Tibial nerve (tissue), 4 donors: ENCODE measurements around the gene WBP4.

Experiments used
- EP300 ChIP-seq, 2 donors: sonication (generic); formaldehyde crosslinking; IDR thresholded peaks; one replicate each; pipeline ENCODE4 v1.6.1; 2017; ENCODE audit warnings: antibody characterized with exemption in 2 of 2, mild to moderate bottlenecking in 1 of 2
- POLR2A ChIP-seq, 2 donors: fragments of 450-650 bp; IDR thresholded peaks; one replicate each; pipeline ENCODE4 v1.6.1; 2017; ENCODE audit warnings: antibody characterized with exemption in 2 of 2, mild to moderate bottlenecking in 2 of 2, moderate library complexity in 2 of 2
- TF ChIP-seq, protein P1 (sequence below), 5 experiments: fragments of 200-600 bp in 3 of 5; fragments of 450-650 bp in 2 of 5; sonication (generic) in 3 of 5; IDR thresholded peaks; one replicate each; pipeline ENCODE4 v1.5.1; 2016 to 2019; ENCODE audit warnings: antibody characterized with exemption in 5 of 5, mild to moderate bottlenecking in 3 of 5, moderate library complexity in 2 of 5

DNA sequence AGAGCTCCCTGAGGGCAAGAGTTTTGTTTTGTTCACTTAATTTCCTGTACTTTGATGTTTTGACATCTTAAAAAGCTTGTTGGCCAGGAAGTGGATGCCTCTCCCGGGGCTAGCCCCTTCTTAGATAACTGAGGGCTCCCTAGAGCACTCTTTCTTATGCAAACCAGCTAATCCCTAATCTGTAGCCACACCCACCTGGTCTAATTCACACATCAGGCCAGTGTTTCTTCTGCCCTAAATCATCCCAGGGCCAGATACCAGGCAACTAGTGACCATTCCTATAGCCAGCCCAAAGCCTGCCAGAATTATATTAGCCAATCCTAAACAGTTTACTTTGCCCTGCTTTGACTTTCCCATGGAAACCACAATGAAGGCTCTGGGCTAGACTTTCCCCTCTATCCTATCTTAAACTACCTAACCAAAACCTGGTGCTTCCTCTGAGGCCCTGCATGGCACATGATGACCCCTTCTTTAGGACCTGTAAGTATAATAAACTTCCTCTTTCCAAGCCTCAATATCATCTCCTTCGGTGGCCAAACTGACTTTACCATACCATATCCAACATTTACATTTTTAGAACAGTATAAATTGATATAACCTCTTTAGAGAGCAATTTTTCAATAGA, 24.8 kb downstream of the WBP4 start:
- TF ChIP-seq, protein P1, sequence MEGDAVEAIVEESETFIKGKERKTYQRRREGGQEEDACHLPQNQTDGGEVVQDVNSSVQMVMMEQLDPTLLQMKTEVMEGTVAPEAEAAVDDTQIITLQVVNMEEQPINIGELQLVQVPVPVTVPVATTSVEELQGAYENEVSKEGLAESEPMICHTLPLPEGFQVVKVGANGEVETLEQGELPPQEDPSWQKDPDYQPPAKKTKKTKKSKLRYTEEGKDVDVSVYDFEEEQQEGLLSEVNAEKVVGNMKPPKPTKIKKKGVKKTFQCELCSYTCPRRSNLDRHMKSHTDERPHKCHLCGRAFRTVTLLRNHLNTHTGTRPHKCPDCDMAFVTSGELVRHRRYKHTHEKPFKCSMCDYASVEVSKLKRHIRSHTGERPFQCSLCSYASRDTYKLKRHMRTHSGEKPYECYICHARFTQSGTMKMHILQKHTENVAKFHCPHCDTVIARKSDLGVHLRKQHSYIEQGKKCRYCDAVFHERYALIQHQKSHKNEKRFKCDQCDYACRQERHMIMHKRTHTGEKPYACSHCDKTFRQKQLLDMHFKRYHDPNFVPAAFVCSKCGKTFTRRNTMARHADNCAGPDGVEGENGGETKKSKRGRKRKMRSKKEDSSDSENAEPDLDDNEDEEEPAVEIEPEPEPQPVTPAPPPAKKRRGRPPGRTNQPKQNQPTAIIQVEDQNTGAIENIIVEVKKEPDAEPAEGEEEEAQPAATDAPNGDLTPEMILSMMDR (IDR thresholded peaks at IDR 0.05): no peak
- TF ChIP-seq EP300 (IDR thresholded peaks at IDR 0.05) (no peak), POLR2A (IDR thresholded peaks at IDR 0.05) (no peak)
